ENCODE results near the gene ANKRD11. TPM values are rescaled to one million over a fixed set of nuclear protein-coding genes. Genes with fewer than 3 reads are reported as not detected.
"Not testable (repeated sequence)": the region's sequence is repeated elsewhere in the genome, so short reads cannot be mapped to it uniquely, and the experiment has no call there.

The ANKRD11 gene
- total RNA-seq, 1 donor from 2014 or later, result 58.1 TPM

GRCh38 chr16:89332902-89333245, 157.5 kb downstream of the ANKRD11 start:
- no peak for DNase-seq (ENCODE audit: low read depth, low spot score)

DNA sequence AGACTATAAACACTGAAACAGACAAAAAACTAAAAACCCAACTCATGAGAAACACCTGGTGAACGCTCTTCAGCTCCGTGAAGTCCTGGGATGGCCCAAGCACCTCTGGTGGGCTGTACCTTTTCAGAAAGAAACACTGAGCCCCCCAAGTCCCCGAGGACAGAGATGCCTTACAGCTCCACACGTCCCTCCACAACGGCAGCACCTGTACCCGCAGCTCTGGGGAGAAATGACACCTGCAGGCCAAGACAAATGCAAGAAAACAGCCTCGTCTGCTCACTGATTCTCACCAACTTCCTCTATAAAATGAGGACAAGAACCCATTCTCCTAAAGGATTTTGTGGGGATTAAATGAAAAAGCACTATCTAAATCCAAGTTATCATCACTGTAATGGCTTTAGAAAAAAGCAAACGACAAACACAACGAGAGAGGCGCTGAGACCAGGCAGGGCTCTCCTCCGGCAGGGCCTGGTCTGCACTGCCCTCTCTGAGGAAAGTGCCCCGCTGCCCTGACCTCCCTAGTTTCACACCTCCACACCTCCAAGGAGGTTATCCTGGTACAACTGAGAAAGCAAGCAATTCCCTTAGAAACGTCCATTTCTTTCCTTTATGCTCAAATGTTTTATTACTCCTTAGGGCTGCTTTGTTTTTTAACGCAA, 158.0 kb downstream of the ANKRD11 start:
- DNase-seq (ENCODE audit: low read depth, low spot score), result no peak

DNA sequence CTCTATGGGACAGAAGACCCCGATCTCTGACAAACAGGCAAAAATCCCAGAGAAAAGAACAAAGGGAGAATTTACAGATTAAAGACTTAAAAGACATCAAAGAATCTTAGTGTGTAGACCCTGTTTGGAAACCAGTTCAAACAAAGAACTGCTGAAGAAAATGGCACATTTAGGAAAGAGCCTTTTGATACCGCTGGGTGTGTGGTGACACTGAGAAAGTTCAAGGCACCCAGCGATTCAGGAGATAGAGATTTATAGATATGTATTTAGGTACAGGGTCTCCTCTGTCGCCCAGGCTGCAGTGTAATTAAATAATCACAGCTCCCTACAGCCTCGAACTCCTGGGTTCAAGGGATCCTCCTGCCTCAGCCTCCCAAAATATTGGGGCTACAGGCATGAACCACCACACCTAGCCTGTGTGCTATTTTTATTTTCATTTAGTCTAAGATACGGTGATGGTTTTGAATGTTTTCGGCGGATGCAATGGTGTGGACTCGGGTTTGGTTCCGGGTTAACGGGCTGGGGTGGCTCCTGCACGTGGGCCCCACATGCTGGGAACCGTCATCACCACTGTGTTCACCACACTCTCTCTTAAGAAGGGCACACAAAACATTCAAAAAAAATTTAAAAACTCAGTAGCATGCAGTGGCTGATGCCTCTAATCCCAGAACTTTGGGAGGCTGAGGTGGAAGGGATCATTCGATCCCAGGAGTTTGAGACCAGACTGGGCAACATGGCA, 158.8 kb downstream of the ANKRD11 start:
- no peak for DNase-seq (ENCODE audit: low read depth, low spot score)

DNA sequence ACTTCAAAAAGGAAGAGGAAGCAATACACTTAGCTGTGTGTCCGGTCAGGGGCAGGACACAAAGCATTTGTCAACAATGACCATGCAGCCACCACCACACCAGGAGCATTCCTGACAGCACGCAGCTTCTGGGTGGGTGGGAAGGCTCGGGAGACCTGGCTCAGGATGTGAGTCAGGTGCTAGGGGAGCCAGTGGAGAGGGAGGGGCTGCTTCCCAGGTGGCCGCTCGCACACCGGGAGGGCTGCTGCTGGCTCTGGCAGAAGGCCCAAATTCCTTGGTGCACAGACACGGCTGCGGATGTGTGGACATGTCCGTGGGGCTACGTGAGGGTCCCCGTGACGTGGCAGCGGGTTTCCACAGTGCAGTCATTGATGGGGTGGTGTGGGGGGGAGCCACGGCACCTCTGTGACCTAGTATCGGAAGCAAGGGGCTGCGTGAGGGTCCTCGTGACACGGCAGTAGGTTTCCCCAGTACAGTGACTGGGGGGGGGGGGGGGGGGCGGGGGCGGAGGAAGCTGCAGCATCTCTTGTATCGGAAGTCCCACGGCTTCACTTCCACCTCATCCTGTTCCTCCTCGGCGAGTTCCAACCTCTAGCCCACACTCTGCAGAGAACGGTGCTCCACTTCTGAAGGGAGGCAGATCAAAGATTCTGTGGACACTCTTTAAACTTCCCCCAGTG, 160.0 kb downstream of the ANKRD11 start:
- peak; percentile 40 for DNase-seq (ENCODE audit: low read depth, low spot score)

DNA sequence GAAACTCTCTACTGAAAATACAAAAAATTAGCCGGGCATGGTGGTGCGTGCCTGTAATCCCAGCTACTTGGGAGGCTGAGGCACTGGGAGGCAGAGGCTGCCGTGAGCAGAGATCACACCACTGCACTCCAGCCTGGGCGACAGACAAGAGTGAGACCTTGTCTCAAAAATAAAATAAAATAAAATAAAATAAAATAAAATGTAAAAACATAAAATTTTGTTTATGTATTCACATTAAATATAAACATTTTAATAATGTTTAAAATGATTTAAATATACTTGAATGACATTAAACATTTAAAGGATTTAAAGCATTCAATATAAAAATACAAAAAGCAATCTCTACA, 160.6 kb downstream of the ANKRD11 start:
- DNase-seq (ENCODE audit: low read depth, low spot score), result not testable (repeated sequence)

DNA sequence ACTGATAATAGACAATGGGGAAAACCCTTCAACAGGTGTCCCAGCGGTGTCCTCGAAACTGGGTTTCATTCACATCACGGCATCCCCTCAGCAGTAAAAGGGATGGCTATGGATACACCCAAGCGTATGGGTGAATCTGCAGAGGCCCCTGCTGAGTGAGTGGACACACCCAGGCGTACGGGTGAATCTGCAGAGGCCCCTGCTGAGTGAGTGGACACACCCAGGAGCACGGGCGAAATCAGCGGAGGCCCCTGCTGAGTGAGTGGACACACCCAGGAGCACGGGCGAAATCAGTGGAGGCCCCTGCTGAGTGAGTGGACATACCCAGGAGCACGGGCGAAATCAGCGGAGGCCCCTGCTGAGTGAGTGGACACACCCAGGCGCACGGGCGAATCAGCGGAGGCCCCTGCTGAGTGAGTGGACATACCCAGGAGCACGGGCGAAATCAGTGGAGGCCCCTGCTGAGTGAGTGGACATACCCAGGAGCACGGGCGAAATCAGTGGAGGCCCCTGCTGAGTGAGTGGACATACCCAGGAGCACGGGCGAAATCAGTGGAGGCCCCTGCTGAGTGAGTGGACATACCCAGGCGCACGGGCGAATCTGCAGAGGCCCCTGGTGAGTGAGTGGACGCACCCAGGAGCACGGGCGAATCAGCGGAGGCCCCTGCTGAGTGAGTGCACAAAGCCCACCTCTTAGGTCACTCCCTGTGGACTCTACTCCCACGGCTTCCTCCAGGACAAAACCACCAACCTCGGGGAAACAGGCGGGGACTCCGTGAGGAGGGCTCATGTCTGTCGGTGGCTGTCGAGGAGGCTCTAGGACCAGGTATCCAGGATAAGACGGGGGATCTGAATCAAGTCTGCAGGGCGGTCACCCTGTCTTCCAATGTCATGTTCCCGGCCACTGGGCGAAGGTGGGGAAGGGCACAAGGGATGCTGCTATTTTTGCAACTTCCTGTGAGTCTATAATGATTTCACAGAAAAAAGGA, 161.7 kb downstream of the ANKRD11 start:
- DNase-seq (ENCODE audit: low read depth, low spot score), result not testable (repeated sequence)

- DNase-seq (ENCODE audit: low read depth, low spot score), result no peak
Observed at GRCh38 chr16:89326721-89327120, 163.6 kb downstream of the ANKRD11 start.

- peak; percentile 79 for DNase-seq (ENCODE audit: low read depth, low spot score)
Observed at GRCh38 chr16:89325861-89326471, 164.4 kb downstream of the ANKRD11 start.

GRCh38 chr16:89324056-89325010, 166.0 kb downstream of the ANKRD11 start:
- no peak for DNase-seq (ENCODE audit: low read depth, low spot score)

DNA sequence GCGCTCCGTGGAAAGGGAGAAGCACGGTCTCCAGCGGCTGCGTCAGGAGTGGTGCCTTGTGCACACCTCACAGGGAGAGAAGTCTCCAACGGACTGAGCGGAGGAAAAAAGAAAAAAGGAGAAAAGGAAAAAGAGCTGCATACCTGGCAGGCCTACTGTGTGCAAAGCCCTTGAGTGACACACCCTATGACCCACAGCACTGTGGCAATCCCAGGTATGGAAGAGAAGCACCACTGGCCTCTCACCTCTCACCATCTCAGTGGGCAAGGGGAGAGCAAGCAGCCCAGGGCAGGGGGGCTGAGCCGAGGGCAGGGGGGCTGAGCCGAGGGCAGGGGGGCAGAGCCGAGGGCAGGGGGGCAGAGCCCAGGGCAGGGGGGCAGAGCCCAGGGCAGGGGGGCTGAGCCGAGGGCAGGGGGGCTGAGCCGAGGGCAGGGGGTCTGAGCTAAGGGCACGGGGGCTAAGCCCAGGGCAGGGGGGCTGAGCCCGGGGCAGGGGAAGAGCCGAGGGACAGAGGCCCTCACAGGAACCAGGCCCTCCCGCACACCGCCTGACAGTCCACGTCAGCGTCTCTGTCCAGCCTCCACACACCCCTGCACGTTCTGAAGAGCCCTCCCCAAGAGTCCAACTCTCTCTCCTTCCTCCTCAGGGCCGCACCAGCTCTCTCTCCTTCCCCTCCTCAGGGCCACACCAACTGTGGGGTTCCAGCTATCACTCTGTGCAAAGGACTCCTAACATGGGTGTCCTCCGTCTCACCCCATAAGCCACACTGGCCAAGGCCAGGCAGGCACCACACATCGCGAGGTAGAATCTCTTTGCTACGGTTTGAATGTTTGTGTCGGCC, 167.0 kb downstream of the ANKRD11 start:
- no peak for DNase-seq (ENCODE audit: low read depth, low spot score)

DNA sequence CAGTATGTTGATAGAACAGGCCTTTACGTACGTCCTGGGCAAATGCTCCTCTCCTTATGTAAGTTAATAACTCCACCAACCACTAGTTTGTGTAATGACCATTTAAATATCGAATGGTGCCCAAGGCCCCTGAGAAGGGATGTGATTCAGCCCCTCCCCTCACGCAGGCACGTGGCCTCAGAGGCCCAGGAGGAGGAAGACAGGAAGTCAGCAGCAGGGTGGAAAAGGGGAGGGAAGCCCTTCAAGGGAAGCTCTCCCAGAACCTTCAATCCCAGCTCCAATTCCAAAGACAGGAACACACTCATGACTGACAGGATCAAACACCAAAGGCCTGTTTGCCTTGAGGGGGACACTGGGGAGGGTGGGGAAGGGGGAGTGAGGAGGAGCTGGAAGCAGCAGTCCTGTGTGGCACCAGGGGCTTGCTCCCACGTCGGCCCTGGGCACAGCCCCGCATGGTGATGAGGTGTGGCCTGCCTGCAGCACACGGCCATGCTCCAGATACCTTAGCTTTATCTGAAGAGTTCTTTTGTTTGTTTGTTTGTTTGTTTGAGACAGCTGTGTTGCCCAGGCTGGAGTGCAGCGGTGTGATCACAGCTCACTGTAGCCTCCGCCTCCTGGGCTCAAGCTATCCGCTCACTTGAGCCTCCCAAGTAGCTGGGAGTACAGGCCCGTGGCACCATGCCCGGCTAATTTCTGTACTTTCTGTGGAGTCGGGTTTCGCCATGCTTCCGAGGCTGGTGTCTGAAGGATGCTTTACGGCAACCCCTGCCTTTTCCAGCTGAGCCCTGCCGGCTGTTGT, 167.8 kb downstream of the ANKRD11 start:
- DNase-seq (ENCODE audit: low read depth, low spot score), result no peak

DNA sequence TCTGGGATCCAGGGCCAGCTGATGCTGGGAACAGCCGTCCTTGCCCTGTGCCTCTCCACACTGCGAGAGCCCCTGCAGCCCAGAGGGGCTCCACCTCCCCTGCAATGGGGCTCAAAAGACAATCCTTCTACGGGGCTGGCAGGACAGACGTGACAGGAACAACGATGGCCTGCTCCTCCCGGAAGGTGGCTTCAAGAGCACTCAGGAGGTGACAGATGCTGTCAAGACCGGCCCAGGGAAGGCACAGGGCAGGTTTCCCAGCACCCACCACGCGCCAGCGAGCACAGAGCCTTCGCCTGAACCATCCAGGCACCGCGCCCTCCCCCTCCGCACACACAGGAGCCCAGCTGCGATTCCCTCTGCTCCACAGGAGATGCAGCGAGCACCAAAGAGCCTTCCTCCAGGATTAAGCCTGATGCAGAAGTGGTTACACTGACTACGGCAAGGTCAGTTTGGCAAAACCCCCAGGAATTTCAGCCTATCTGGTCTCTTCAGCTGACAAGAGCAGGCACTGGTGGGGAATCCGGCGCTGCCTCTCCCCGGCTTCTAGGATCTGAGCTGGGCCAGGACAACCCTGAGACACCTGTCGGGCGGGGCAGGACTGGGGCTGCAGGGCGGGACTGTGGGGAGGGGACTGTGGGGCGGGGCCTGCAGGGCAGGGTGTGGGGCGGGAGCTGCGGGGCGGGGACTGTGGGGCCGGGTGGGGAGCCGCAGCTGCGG, 169.4 kb downstream of the ANKRD11 start:
- no peak for DNase-seq (ENCODE audit: low read depth, low spot score)

GRCh38 chr16:89319886-89320781, 170.2 kb downstream of the ANKRD11 start:
- peak; percentile 51 for DNase-seq (ENCODE audit: low read depth, low spot score)

DNA sequence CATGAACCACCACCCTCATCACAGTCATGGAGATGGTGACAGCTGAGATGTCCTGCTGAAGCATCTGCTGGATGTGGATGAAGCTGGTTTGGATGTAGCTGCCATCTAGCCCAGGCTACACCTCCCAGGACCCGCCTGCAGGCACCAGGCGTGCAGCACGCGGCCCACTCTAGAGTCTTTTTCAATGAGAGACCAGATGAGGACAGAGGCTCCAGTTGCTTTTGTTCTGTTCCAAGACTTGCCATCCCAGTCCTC, 170.8 kb downstream of the ANKRD11 start:
- DNase-seq (ENCODE audit: low read depth, low spot score), result no peak

GRCh38 chr16:89318871-89319630, 171.3 kb downstream of the ANKRD11 start:
- no peak for DNase-seq (ENCODE audit: low read depth, low spot score)

DNA sequence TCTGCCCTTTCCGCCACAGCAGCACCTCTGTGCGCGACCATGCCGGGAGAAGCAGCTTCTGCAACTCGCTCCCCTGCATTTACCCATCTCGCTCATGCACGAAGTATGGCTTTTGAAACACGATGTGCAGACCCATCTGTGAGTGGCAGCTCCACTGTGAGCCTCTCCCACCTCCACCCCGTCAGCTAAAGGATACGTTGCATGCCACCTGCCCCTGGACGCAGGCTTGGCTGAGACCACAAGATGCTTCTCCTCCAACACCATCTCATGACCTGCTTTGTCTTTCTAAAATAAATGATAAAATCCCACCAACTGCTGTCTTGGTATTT, 172.0 kb downstream of the ANKRD11 start:
- no peak for DNase-seq (ENCODE audit: low read depth, low spot score)
